HCT116 (cell line): ENCODE measurements around the gene LY9. TPM values are rescaled to one million over a fixed set of nuclear protein-coding genes. Genes with fewer than 3 reads are reported as not detected.

Source experiments
- ATAC-seq: fragments of 200-7000 bp; cut with Tn5 transposase; 2 replicates; pipeline ENCODE4 v1.9.1; 2020; ENCODE audit warnings: mild to moderate bottlenecking, moderate library complexity
- BruUV-seq: library from RNA; stranded (reverse); fragments of 400-500 nt; replicated peaks from 2 replicates; lab custom pipeline; 2021; lab: Mats Ljungman, UMichigan
- CTCF ChIA-PET: fragments of 300-600 bp; sonication (Branson Sonifier 250); formaldehyde crosslinking; loops from one replicate; lab custom pipeline; 2021; ENCODE audit warnings: antibody characterized with exemption; lab: Charles Lee
- POLR2A ChIA-PET: fragments of 300-600, 350-600 bp; sonication (Branson Sonifier 250); formaldehyde crosslinking; loops from one replicate; lab custom pipeline; 2021; ENCODE audit warnings: antibody characterized with exemption; lab: Charles Lee
- RAD21 ChIA-PET, 2 experiments: fragments of 300-600 bp; sonication (Branson Sonifier 250); formaldehyde crosslinking; loops; one replicate each; lab custom pipeline; 2023; ENCODE audit warnings: low total read pairs in 2 of 2; ENCODE audit not compliant: uncharacterized antibody in 2 of 2, unreplicated experiment in 2 of 2, low non-redundant PET in 1 of 2; lab: Charles Lee
- DNase-seq: peaks from one replicate; pipeline ENCODE4 v3.0.0-alpha.2; 2010; ENCODE audit warnings: low read depth, low spot score
- H2AFZ ChIP-seq: fragments of 200-600 bp; shearing (Covaris generic), sonication (generic); 2 replicates; pipeline ENCODE4 v1.6.1; 2017; ENCODE audit warnings: low read depth, mixed run types, mixed read lengths, antibody characterized with exemption, low read length; ENCODE audit not compliant: poor library complexity, severe bottlenecking
- H3K27ac ChIP-seq: 2 replicates; pipeline ENCODE4 v1.5.1; 2012; ENCODE audit warnings: low read depth, low read length
- H3K27me3 ChIP-seq: fragments of 200-600 bp; sonication (generic); 2 replicates; pipeline ENCODE4 v1.6.1; 2016; ENCODE audit warnings: mixed run types, low read length, mixed read lengths; ENCODE audit not compliant: insufficient read depth
- H3K36me3 ChIP-seq, 2 experiments: fragments of 200-500 bp in 1 of 2; fragments of 200-600 bp in 1 of 2; sonication (Bioruptor generic) in 1 of 2; sonication (generic) in 1 of 2; 2 replicates each; pipeline versions ENCODE4 v1.5.1 to v1.6.1; 2014 to 2016; ENCODE audit warnings: low read length in 2 of 2, inconsistent platforms in 1 of 2, mixed read lengths in 1 of 2, mixed run types in 1 of 2; ENCODE audit not compliant: insufficient read depth in 2 of 2, control insufficient read depth in 1 of 2
- H3K4me1 ChIP-seq, 2 experiments: fragments of 200-600 bp in 1 of 2; sonication (generic) in 1 of 2; 2 replicates each; pipeline versions ENCODE4 v1.5.1 to v1.6.1; 2012 to 2017; ENCODE audit warnings: low read length in 2 of 2, inconsistent platforms in 1 of 2, mild to moderate bottlenecking in 1 of 2, mixed read lengths in 1 of 2, mixed run types in 1 of 2, moderate library complexity in 1 of 2; ENCODE audit not compliant: insufficient read depth in 2 of 2, control insufficient read depth in 1 of 2
- H3K4me2 ChIP-seq: fragments of 200-600 bp; sonication (generic); 2 replicates; pipeline ENCODE4 v1.6.1; 2017; ENCODE audit warnings: mixed run types, low read length, mixed read lengths
- H3K4me3 ChIP-seq, 2 experiments: fragments of 200-600 bp in 1 of 2; sonication (generic) in 1 of 2; replicated peaks in 1 of 2; 2 replicates each; pipeline ENCODE4 v1.5.1; 2011 to 2016; ENCODE audit warnings: low read length in 2 of 2, control low read depth in 1 of 2, low read depth in 1 of 2, mild to moderate bottlenecking in 1 of 2, mixed read lengths in 1 of 2, mixed run types in 1 of 2
- H3K79me2 ChIP-seq: fragments of 200-600 bp; sonication (generic); 2 replicates; pipeline ENCODE4 v1.6.1; 2017; ENCODE audit warnings: mild to moderate bottlenecking, mixed run types, low read length, moderate library complexity, mixed read lengths; ENCODE audit not compliant: insufficient read depth
- H3K9ac ChIP-seq: fragments of 200-600 bp; sonication (generic); 2 replicates; pipeline ENCODE4 v1.6.1; 2016; ENCODE audit warnings: low read length, mixed read lengths
- H3K9me2 ChIP-seq: fragments of 200-600 bp; sonication (generic), shearing (Covaris generic); 2 replicates; pipeline ENCODE4 v1.6.1; 2017; ENCODE audit warnings: mixed run types, mild to moderate bottlenecking, moderate library complexity; ENCODE audit not compliant: insufficient read depth
- H3K9me3 ChIP-seq, 2 experiments: fragments of 200-500 bp in 1 of 2; fragments of 200-600 bp in 1 of 2; sonication (Bioruptor generic) in 1 of 2; sonication (generic) in 1 of 2; 2 replicates each; pipeline ENCODE4 v1.6.1; 2014 to 2017; ENCODE audit warnings: low read length in 2 of 2, mixed read lengths in 2 of 2, inconsistent platforms in 1 of 2, low read depth in 1 of 2, mild to moderate bottlenecking in 1 of 2, mixed run types in 1 of 2, moderate library complexity in 1 of 2; ENCODE audit not compliant: control insufficient read depth in 1 of 2, insufficient read depth in 1 of 2
- H4K20me1 ChIP-seq: fragments of 200-600 bp; sonication (generic), shearing (Covaris generic); 2 replicates; pipeline ENCODE4 v1.6.1; 2017; ENCODE audit warnings: mixed run types, mild to moderate bottlenecking, moderate library complexity; ENCODE audit not compliant: insufficient read depth
- CEBPB ChIP-seq: IDR thresholded peaks from 2 replicates; pipeline ENCODE4 v1.6.1; 2012; ENCODE audit warnings: low read depth
- CTCF ChIP-seq, 3 experiments: fragments of 200-600 bp in 1 of 3; sonication (generic) in 1 of 3; IDR thresholded peaks in 2 of 3; conservative IDR thresholded peaks in 1 of 3; 2 replicates each; pipeline ENCODE4 v1.5.1; 2012 to 2017; ENCODE audit warnings: low read depth in 2 of 3, low read length in 2 of 3, antibody characterized with exemption in 1 of 3, borderline replicate concordance in 1 of 3, control low read depth in 1 of 3, mild to moderate bottlenecking in 1 of 3, mixed read lengths in 1 of 3, mixed run types in 1 of 3, moderate library complexity in 1 of 3; ENCODE audit not compliant: insufficient read depth in 1 of 3
- EGR1 ChIP-seq: IDR thresholded peaks from 2 replicates; pipeline ENCODE4 v1.6.1; 2012; ENCODE audit warnings: low read depth
- EZH2 ChIP-seq: fragments of 200-600 bp; sonication (generic); IDR thresholded peaks from 2 replicates; pipeline ENCODE4 v1.6.1; 2017; ENCODE audit warnings: antibody characterized with exemption, mixed run types
- EZH2phosphoT487 ChIP-seq: fragments of 200-600 bp; IDR thresholded peaks from 2 replicates; pipeline ENCODE4 v1.6.1; 2018; ENCODE audit warnings: antibody characterized with exemption, borderline replicate concordance
- FOSL1 ChIP-seq: IDR thresholded peaks from 2 replicates; pipeline ENCODE4 v1.6.1; 2012; ENCODE audit warnings: low read depth
- POLR2AphosphoS5 ChIP-seq: IDR thresholded peaks from 2 replicates; pipeline ENCODE4 v1.6.1; 2011; ENCODE audit warnings: mild to moderate bottlenecking, low read depth, low read length, moderate library complexity
- RAD21 ChIP-seq: IDR thresholded peaks from 2 replicates; pipeline ENCODE4 v1.6.1; 2012; ENCODE audit warnings: low read depth, mild to moderate bottlenecking
- SIN3A ChIP-seq: IDR thresholded peaks from 2 replicates; pipeline ENCODE4 v1.6.1; 2012; ENCODE audit warnings: low read depth
- SRF ChIP-seq: IDR thresholded peaks from 2 replicates; pipeline ENCODE4 v1.6.1; 2012; ENCODE audit warnings: low read depth
- TCF7L2 ChIP-seq: IDR thresholded peaks from 2 replicates; pipeline ENCODE4 v1.7.0; 2011; ENCODE audit warnings: borderline replicate concordance, inconsistent platforms; ENCODE audit not compliant: insufficient read depth, insufficient read length; ENCODE audit errors: extremely low read depth
- YY1 ChIP-seq: IDR thresholded peaks from 2 replicates; pipeline ENCODE4 v1.6.1; 2011; ENCODE audit warnings: low read length, low read depth, moderate library complexity, mild to moderate bottlenecking; ENCODE audit not compliant: insufficient replicate concordance; ENCODE audit errors: extremely low read depth
- ZBTB33 ChIP-seq: IDR thresholded peaks from 2 replicates; pipeline ENCODE4 v1.6.1; 2011; ENCODE audit warnings: mild to moderate bottlenecking, low read length, moderate library complexity; ENCODE audit not compliant: insufficient replicate concordance; ENCODE audit errors: extremely low read depth
- ZNF274 ChIP-seq: fragments of 200-500 bp; sonication (Bioruptor generic); IDR thresholded peaks from 2 replicates; pipeline ENCODE4 v1.6.1; 2014; ENCODE audit warnings: mild to moderate bottlenecking, low read depth, low read length, inconsistent platforms
- intact Hi-C: fragments of 100-400 bp; cut with micrococcal nuclease; formaldehyde crosslinking; loops from 2 replicates; pipeline ENCODE4 v1.10.0; 2022
- total RNA-seq: library from RNA; stranded (reverse); gene quantifications from one replicate; pipeline ENCODE4 v1.2.1, GENCODE V29; 2021; ENCODE audit not compliant: unreplicated experiment
- TF ChIP-seq, protein P1 (sequence below): IDR thresholded peaks from 2 replicates; pipeline ENCODE4 v1.6.1; 2012; ENCODE audit warnings: low read depth
- TF ChIP-seq, protein P2 (sequence below): IDR thresholded peaks from 2 replicates; pipeline ENCODE4 v1.6.1; 2012

LY9 gene
- total RNA-seq, 1 experiment from 2014 or later = 0.22 TPM

GRCh38 chr1:160759740-160760139, 36.2 kb upstream of the LY9 start:
- no peaks in the 10 kb centered on the region for H3K9me3 ChIP-seq
- H3K27me3 ChIP-seq = no peaks in the 10 kb centered on the region
- BruUV-seq = no TSS peak
- no peak overlapping the region for H3K4me2 ChIP-seq
- no peak overlapping the region for H3K9ac ChIP-seq
- no peaks in the 10 kb centered on the region for H3K79me2 ChIP-seq
- ChIA-PET CTCF (interaction anchor here (1.6 kb wide), 1 partner anchor 8 kb away, joined by 4 read pairs; no protein-coding TSS in a partner anchor), POLR2A (no interaction called here), RAD21 (no interaction called here)
- ATAC-seq = no peak
- H4K20me1 ChIP-seq = no peaks in the 10 kb centered on the region
- no peaks in the 10 kb centered on the region for H3K4me1 ChIP-seq
- DNase-seq = no peak
- intact Hi-C loops = no loop called here
- no peak overlapping the region for H3K27ac ChIP-seq
- no peaks in the 10 kb centered on the region for H3K36me3 ChIP-seq
- H3K9me2 ChIP-seq = no peaks in the 10 kb centered on the region
- no peak overlapping the region for H3K4me3 ChIP-seq
- no peak overlapping the region for H2AFZ ChIP-seq
- TF ChIP-seq CTCF (IDR thresholded peaks at IDR 0.05 in 2 of 3, conservative IDR thresholded peaks at IDR 0.05 in 1 of 3; ENCODE audit: borderline replicate concordance in 1 of 3, insufficient read depth in 1 of 3, low read depth in 2 of 3, low read length in 2 of 3) (no peak), POLR2AphosphoS5 (no peak), EGR1 (no peak), RAD21 (no peak), FOSL1 (no peak), TCF7L2 (no peak), ZBTB33 (no peak), YY1 (no peak), CEBPB (no peak), EZH2 (no peak), SRF (no peak), SIN3A (no peak), ZNF274 (no peak), EZH2phosphoT487 (no peak)
- TF ChIP-seq, protein P1, sequence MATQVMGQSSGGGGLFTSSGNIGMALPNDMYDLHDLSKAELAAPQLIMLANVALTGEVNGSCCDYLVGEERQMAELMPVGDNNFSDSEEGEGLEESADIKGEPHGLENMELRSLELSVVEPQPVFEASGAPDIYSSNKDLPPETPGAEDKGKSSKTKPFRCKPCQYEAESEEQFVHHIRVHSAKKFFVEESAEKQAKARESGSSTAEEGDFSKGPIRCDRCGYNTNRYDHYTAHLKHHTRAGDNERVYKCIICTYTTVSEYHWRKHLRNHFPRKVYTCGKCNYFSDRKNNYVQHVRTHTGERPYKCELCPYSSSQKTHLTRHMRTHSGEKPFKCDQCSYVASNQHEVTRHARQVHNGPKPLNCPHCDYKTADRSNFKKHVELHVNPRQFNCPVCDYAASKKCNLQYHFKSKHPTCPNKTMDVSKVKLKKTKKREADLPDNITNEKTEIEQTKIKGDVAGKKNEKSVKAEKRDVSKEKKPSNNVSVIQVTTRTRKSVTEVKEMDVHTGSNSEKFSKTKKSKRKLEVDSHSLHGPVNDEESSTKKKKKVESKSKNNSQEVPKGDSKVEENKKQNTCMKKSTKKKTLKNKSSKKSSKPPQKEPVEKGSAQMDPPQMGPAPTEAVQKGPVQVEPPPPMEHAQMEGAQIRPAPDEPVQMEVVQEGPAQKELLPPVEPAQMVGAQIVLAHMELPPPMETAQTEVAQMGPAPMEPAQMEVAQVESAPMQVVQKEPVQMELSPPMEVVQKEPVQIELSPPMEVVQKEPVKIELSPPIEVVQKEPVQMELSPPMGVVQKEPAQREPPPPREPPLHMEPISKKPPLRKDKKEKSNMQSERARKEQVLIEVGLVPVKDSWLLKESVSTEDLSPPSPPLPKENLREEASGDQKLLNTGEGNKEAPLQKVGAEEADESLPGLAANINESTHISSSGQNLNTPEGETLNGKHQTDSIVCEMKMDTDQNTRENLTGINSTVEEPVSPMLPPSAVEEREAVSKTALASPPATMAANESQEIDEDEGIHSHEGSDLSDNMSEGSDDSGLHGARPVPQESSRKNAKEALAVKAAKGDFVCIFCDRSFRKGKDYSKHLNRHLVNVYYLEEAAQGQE = no peak
- TF ChIP-seq, protein P2, sequence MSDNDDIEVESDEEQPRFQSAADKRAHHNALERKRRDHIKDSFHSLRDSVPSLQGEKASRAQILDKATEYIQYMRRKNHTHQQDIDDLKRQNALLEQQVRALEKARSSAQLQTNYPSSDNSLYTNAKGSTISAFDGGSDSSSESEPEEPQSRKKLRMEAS = no peak
